ENCODE data around the gene AVEN.

Gene AVEN

GRCh38 chr15:33908406-33908805 lies 130.6 kb downstream of the AVEN start:
- H3K4me1 ChIP-seq (ENCODE audit: control insufficient read depth, low read depth, low read length) = no peaks in the 10 kb centered on the region
- H2BK15ac ChIP-seq (replicated peaks; ENCODE audit: low read depth) = no peak overlapping the region
- H4K8ac ChIP-seq (ENCODE audit: low read depth, low read length) = no peak overlapping the region
- H3K56ac ChIP-seq (ENCODE audit: low read length) = no peak overlapping the region
- no peak overlapping the region for H2BK120ac ChIP-seq (ENCODE audit: low read depth, low read length)
- H3K36me3 ChIP-seq (ENCODE audit: control insufficient read depth, insufficient read depth, low read length) = no peaks in the 10 kb centered on the region
- H2BK5ac ChIP-seq (ENCODE audit: low read length) = no peak overlapping the region
- no peak for DNase-seq
- no CpG with 5 or more reads among the region's 3 CpGs for WGBS (ENCODE audit: extremely low coverage, insufficient coverage, low lambda C conversion rate)
- H3K9ac ChIP-seq (ENCODE audit: low read length) = no peak overlapping the region
- H3K4me3 ChIP-seq (ENCODE audit: low read length) = no peak overlapping the region
- no peak overlapping the region for H3K18ac ChIP-seq (ENCODE audit: low read length)
- no peak overlapping the region for H3K4ac ChIP-seq (ENCODE audit: low read depth, low read length)
- H3K79me1 ChIP-seq (ENCODE audit: low read length) = no peaks in the 10 kb centered on the region
- H4K5ac ChIP-seq (ENCODE audit: low read length) = no peak overlapping the region
- no peak overlapping the region for H3K23ac ChIP-seq (ENCODE audit: low read length)
- H3K27ac ChIP-seq (ENCODE audit: low read depth, low read length) = no peak overlapping the region
- no peaks in the 10 kb centered on the region for H3K27me3 ChIP-seq (ENCODE audit: insufficient read depth, low read length, poor library complexity)
- H3K79me2 ChIP-seq (ENCODE audit: control insufficient read depth, insufficient read depth, low read length) = no peaks in the 10 kb centered on the region
- no peak overlapping the region for H2AK5ac ChIP-seq (ENCODE audit: low read length)
- no peak overlapping the region for H3K4me2 ChIP-seq (ENCODE audit: low read length)

DNA sequence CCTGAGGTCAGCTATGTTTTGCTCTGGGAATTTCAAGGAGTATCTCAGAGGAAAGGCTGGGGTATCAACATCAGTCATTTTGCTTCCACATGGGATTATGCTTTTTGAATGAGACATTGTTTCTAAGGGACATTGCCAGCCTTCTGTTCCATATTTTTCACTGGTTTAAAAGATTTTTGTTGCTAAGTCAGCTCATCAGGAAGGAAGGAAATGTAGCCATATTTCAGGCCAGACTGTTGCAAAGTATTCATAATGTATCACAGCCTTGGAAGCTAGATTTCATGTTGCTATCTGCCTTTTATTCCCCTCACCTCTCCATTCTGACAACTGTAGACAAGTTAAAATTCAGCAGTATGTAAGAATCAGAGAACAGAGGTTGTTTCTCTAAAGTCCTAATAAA lies 131.7 kb downstream of the AVEN start:
- Histone ChIP-seq H3K23ac (ENCODE audit: low read length) (no peak overlapping the region), H4K5ac (ENCODE audit: low read length) (no peak overlapping the region), H3K27ac (ENCODE audit: low read depth, low read length) (no peak overlapping the region), H3K56ac (ENCODE audit: low read length) (no peak overlapping the region), H3K36me3 (ENCODE audit: control insufficient read depth, insufficient read depth, low read length) (no peaks in the 10 kb centered on the region), H2AK5ac (ENCODE audit: low read length) (no peak overlapping the region), H3K79me2 (ENCODE audit: control insufficient read depth, insufficient read depth, low read length) (no peaks in the 10 kb centered on the region), H4K8ac (ENCODE audit: low read depth, low read length) (no peak overlapping the region), H3K4me1 (ENCODE audit: control insufficient read depth, low read depth, low read length) (no peaks in the 10 kb centered on the region), H2BK120ac (ENCODE audit: low read depth, low read length) (no peak overlapping the region), H3K4ac (ENCODE audit: low read depth, low read length) (no peak overlapping the region), H3K4me3 (ENCODE audit: low read length) (no peak overlapping the region), H3K4me2 (ENCODE audit: low read length) (no peak overlapping the region), H3K9ac (ENCODE audit: low read length) (no peak overlapping the region), H3K18ac (ENCODE audit: low read length) (no peak overlapping the region), H2BK5ac (ENCODE audit: low read length) (no peak overlapping the region), H3K27me3 (ENCODE audit: insufficient read depth, low read length, poor library complexity) (no peaks in the 10 kb centered on the region), H3K79me1 (ENCODE audit: low read length) (no peaks in the 10 kb centered on the region), H2BK15ac (replicated peaks; ENCODE audit: low read depth) (no peak overlapping the region)
- no peak for DNase-seq

GRCh38 chr15:33903661-33904060 lies 135.3 kb downstream of the AVEN start:
- Histone ChIP-seq H4K8ac (ENCODE audit: low read depth, low read length) (no peak overlapping the region), H3K36me3 (ENCODE audit: control insufficient read depth, insufficient read depth, low read length) (no peaks in the 10 kb centered on the region), H3K4me1 (ENCODE audit: control insufficient read depth, low read depth, low read length) (no peaks in the 10 kb centered on the region), H3K23ac (ENCODE audit: low read length) (no peak overlapping the region), H3K27ac (ENCODE audit: low read depth, low read length) (no peak overlapping the region), H3K27me3 (ENCODE audit: insufficient read depth, low read length, poor library complexity) (no peaks in the 10 kb centered on the region), H3K56ac (ENCODE audit: low read length) (no peak overlapping the region), H2BK120ac (ENCODE audit: low read depth, low read length) (no peak overlapping the region), H2AK5ac (ENCODE audit: low read length) (no peak overlapping the region), H2BK15ac (replicated peaks; ENCODE audit: low read depth) (no peak overlapping the region), H3K18ac (ENCODE audit: low read length) (no peak overlapping the region), H3K79me1 (ENCODE audit: low read length) (no peaks in the 10 kb centered on the region), H3K9ac (ENCODE audit: low read length) (no peak overlapping the region), H3K79me2 (ENCODE audit: control insufficient read depth, insufficient read depth, low read length) (no peaks in the 10 kb centered on the region), H3K4me3 (ENCODE audit: low read length) (no peak overlapping the region), H2BK5ac (ENCODE audit: low read length) (no peak overlapping the region), H3K4ac (ENCODE audit: low read depth, low read length) (no peak overlapping the region), H3K4me2 (ENCODE audit: low read length) (no peak overlapping the region), H4K5ac (ENCODE audit: low read length) (no peak overlapping the region)
- WGBS (ENCODE audit: extremely low coverage, insufficient coverage, low lambda C conversion rate) = no CpG with 5 or more reads among the region's 2 CpGs
- no peak for DNase-seq

DNA sequence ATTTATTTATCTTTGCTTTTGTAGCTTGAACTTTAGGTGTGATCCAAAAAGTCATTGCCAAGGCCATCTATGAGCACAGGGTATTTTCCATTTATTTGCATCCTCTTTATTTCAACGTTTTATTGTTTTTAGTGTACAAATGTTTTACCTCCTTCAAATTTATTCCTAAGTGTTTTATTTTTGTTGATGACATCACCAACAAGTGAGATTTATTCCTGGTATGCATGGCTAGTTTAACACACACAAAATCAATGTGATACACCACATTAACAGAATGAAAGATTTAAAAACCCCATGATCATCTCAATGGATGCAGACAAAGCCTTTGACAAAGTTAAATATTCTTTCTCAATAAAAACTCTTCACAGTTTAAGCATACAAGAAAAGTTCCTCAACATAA lies 137.0 kb downstream of the AVEN start:
- no peak overlapping the region for H4K8ac ChIP-seq (ENCODE audit: low read depth, low read length)
- H3K18ac ChIP-seq (ENCODE audit: low read length) = no peak overlapping the region
- H3K56ac ChIP-seq (ENCODE audit: low read length) = no peak overlapping the region
- H2BK120ac ChIP-seq (ENCODE audit: low read depth, low read length) = no peak overlapping the region
- no peak overlapping the region for H4K5ac ChIP-seq (ENCODE audit: low read length)
- H2BK5ac ChIP-seq (ENCODE audit: low read length) = no peak overlapping the region
- H3K27me3 ChIP-seq (ENCODE audit: insufficient read depth, low read length, poor library complexity) = no peaks in the 10 kb centered on the region
- H2BK15ac ChIP-seq (replicated peaks; ENCODE audit: low read depth) = no peak overlapping the region
- H3K4me2 ChIP-seq (ENCODE audit: low read length) = no peak overlapping the region
- no peak overlapping the region for H2AK5ac ChIP-seq (ENCODE audit: low read length)
- H3K9ac ChIP-seq (ENCODE audit: low read length) = no peak overlapping the region
- H3K79me2 ChIP-seq (ENCODE audit: control insufficient read depth, insufficient read depth, low read length) = no peaks in the 10 kb centered on the region
- no peak overlapping the region for H3K27ac ChIP-seq (ENCODE audit: low read depth, low read length)
- H3K23ac ChIP-seq (ENCODE audit: low read length) = no peak overlapping the region
- H3K4me3 ChIP-seq (ENCODE audit: low read length) = no peak overlapping the region
- no peak for DNase-seq
- WGBS (ENCODE audit: extremely low coverage, insufficient coverage, low lambda C conversion rate) = no CpG with 5 or more reads among the region's 1 CpG
- H3K36me3 ChIP-seq (ENCODE audit: control insufficient read depth, insufficient read depth, low read length) = no peaks in the 10 kb centered on the region
- H3K79me1 ChIP-seq (ENCODE audit: low read length) = no peaks in the 10 kb centered on the region
- no peaks in the 10 kb centered on the region for H3K4me1 ChIP-seq (ENCODE audit: control insufficient read depth, low read depth, low read length)
- H3K4ac ChIP-seq (ENCODE audit: low read depth, low read length) = no peak overlapping the region

- Histone ChIP-seq H3K18ac (ENCODE audit: low read length) (no peak overlapping the region), H3K4me3 (ENCODE audit: low read length) (no peak overlapping the region), H3K36me3 (ENCODE audit: control insufficient read depth, insufficient read depth, low read length) (no peaks in the 10 kb centered on the region), H3K79me1 (ENCODE audit: low read length) (no peaks in the 10 kb centered on the region), H3K4me1 (ENCODE audit: control insufficient read depth, low read depth, low read length) (no peaks in the 10 kb centered on the region), H2BK15ac (replicated peaks; ENCODE audit: low read depth) (no peak overlapping the region), H4K5ac (ENCODE audit: low read length) (no peak overlapping the region), H3K9ac (ENCODE audit: low read length) (no peak overlapping the region), H3K27me3 (ENCODE audit: insufficient read depth, low read length, poor library complexity) (no peaks in the 10 kb centered on the region), H4K8ac (ENCODE audit: low read depth, low read length) (no peak overlapping the region), H2BK5ac (ENCODE audit: low read length) (no peak overlapping the region), H2BK120ac (ENCODE audit: low read depth, low read length) (no peak overlapping the region), H2AK5ac (ENCODE audit: low read length) (no peak overlapping the region), H3K23ac (ENCODE audit: low read length) (no peak overlapping the region), H3K56ac (ENCODE audit: low read length) (no peak overlapping the region), H3K27ac (ENCODE audit: low read depth, low read length) (no peak overlapping the region), H3K4ac (ENCODE audit: low read depth, low read length) (no peak overlapping the region), H3K79me2 (ENCODE audit: control insufficient read depth, insufficient read depth, low read length) (no peaks in the 10 kb centered on the region), H3K4me2 (ENCODE audit: low read length) (no peak overlapping the region)
- DNase-seq = no peak
- no CpG with 5 or more reads among the region's 6 CpGs for WGBS (ENCODE audit: extremely low coverage, insufficient coverage, low lambda C conversion rate)
These were observed 144.8 kb downstream of the AVEN start for GRCh38 chr15:33894193-33894592.

DNA sequence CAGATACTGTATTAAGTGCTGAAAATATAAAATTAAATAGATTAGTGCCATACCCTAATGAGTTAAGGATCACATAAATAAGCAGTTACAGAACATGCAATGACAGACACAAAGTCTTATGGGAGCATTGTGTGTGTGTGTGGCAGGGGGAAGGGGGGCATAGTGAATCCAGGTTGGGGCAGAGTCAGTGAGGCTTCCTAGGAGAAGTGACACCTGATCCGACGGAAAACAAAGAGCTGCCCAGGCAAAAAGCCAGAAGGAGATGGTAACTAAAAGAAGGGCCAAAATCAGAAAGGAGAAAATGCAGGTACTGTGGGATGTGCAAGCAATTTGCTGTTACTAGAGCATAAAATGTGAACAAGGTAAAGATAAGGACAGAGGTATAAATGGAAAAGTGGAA lies 150.8 kb downstream of the AVEN start:
- no peak overlapping the region for H2AK5ac ChIP-seq (ENCODE audit: low read length)
- no peaks in the 10 kb centered on the region for H3K36me3 ChIP-seq (ENCODE audit: control insufficient read depth, insufficient read depth, low read length)
- no peaks in the 10 kb centered on the region for H3K4me1 ChIP-seq (ENCODE audit: control insufficient read depth, low read depth, low read length)
- H2BK15ac ChIP-seq (replicated peaks; ENCODE audit: low read depth) = no peak overlapping the region
- no peaks in the 10 kb centered on the region for H3K79me1 ChIP-seq (ENCODE audit: low read length)
- H3K4ac ChIP-seq (ENCODE audit: low read depth, low read length) = no peak overlapping the region
- H2BK5ac ChIP-seq (ENCODE audit: low read length) = no peak overlapping the region
- H3K56ac ChIP-seq (ENCODE audit: low read length) = no peak overlapping the region
- no peak overlapping the region for H3K9ac ChIP-seq (ENCODE audit: low read length)
- DNase-seq = no peak
- no peak overlapping the region for H4K8ac ChIP-seq (ENCODE audit: low read depth, low read length)
- no peaks in the 10 kb centered on the region for H3K27me3 ChIP-seq (ENCODE audit: insufficient read depth, low read length, poor library complexity)
- H3K4me3 ChIP-seq (ENCODE audit: low read length) = no peak overlapping the region
- no CpG with 5 or more reads among the region's 2 CpGs for WGBS (ENCODE audit: extremely low coverage, insufficient coverage, low lambda C conversion rate)
- no peak overlapping the region for H2BK120ac ChIP-seq (ENCODE audit: low read depth, low read length)
- no peak overlapping the region for H3K27ac ChIP-seq (ENCODE audit: low read depth, low read length)
- H3K23ac ChIP-seq (ENCODE audit: low read length) = no peak overlapping the region
- H3K79me2 ChIP-seq (ENCODE audit: control insufficient read depth, insufficient read depth, low read length) = no peaks in the 10 kb centered on the region
- H4K5ac ChIP-seq (ENCODE audit: low read length) = no peak overlapping the region
- no peak overlapping the region for H3K4me2 ChIP-seq (ENCODE audit: low read length)
- no peak overlapping the region for H3K18ac ChIP-seq (ENCODE audit: low read length)

All from mesendoderm (in vitro differentiated cells).